Measurements from ENCODE around the gene ANO1.

The ANO1 gene

DNA sequence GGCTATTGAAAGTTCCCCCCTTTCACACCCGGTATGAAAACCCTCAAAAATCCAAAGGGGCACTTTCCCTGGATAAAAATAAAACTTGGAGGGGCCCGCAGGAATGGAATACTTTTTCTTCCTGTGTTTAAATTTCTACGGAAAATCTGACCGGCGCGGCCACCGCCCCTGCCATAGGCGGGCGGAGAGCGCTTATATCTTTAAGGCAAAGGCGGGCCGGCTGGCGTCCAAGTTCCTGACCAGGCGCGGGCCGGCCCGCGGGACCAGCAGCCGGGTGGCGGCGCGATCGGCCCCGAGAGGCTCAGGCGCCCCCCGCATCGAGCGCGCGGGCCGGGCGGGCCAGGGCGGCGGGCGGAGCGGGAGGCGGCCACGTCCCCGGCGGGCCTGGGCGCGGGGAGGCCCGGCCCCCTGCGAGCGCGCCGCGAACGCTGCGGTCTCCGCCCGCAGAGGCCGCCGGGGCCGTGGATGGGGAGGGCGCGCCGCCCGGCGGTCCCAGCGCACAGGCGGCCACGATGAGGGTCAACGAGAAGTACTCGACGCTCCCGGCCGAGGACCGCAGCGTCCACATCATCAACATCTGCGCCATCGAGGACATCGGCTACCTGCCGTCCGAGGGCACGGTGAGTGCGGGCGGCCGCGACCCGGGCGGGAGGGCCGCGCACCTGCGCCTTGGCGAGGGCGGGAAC is at the start of gene ANO1:
Gene ANO1 (plus strand): TSS at position 223 of the 686 bp plus-strand sequence. CDS start 290 bp downstream, at position 513.
- no peak within 1 kb of the TSS for H3K27ac ChIP-seq (ENCODE audit: low read length)
- no CpG with 5 or more reads among the region's 87 CpGs for WGBS (ENCODE audit: insufficient coverage, insufficient read length)
- H3K9me3 ChIP-seq (ENCODE audit: control insufficient read depth, insufficient read depth, low read length), result no peaks in the 10 kb centered on the region
- DNase-seq (ENCODE audit: low read depth, low spot score), result no peak
- peaks cover 31% of the 10 kb centered on the region for H3K27me3 ChIP-seq (ENCODE audit: control insufficient read depth, insufficient read depth, low read length)
- peak within 1 kb of the TSS; percentile 38; the same call in 1 of the 2 replicates for H3K4me3 ChIP-seq (ENCODE audit: low read length)
- H3K4me1 ChIP-seq (ENCODE audit: control insufficient read depth, insufficient read depth, low read length), result peaks cover 4% of the 10 kb centered on the region
- H3K36me3 ChIP-seq (ENCODE audit: control insufficient read depth, insufficient read depth, low read length), result no peaks in the 10 kb centered on the region

- Histone ChIP-seq H3K4me3 (ENCODE audit: low read length) (no peak overlapping the region), H3K27ac (ENCODE audit: low read length) (no peak overlapping the region), H3K36me3 (ENCODE audit: control insufficient read depth, insufficient read depth, low read length) (no peaks in the 10 kb centered on the region), H3K27me3 (ENCODE audit: control insufficient read depth, insufficient read depth, low read length) (no peaks in the 10 kb centered on the region), H3K4me1 (ENCODE audit: control insufficient read depth, insufficient read depth, low read length) (no peaks in the 10 kb centered on the region), H3K9me3 (ENCODE audit: control insufficient read depth, insufficient read depth, low read length) (no peaks in the 10 kb centered on the region)
- DNase-seq (ENCODE audit: low read depth, low spot score), result no peak
- WGBS (ENCODE audit: insufficient coverage, insufficient read length), result no CpG with 5 or more reads among the region's 14 CpGs
Observed at GRCh38 chr11:70029115-70029860, 48.8 kb upstream of the ANO1 start.

GRCh38 chr11:70029861-70030380 is 48.2 kb upstream of the ANO1 start:
- H3K9me3 ChIP-seq (ENCODE audit: control insufficient read depth, insufficient read depth, low read length), result no peaks in the 10 kb centered on the region
- no peak overlapping the region for H3K27ac ChIP-seq (ENCODE audit: low read length)
- no peak overlapping the region for H3K4me3 ChIP-seq (ENCODE audit: low read length)
- no peak for DNase-seq (ENCODE audit: low read depth, low spot score)
- H3K27me3 ChIP-seq (ENCODE audit: control insufficient read depth, insufficient read depth, low read length), result no peaks in the 10 kb centered on the region
- WGBS (ENCODE audit: insufficient coverage, insufficient read length), result no CpG with 5 or more reads among the region's 9 CpGs
- H3K36me3 ChIP-seq (ENCODE audit: control insufficient read depth, insufficient read depth, low read length), result no peaks in the 10 kb centered on the region
- H3K4me1 ChIP-seq (ENCODE audit: control insufficient read depth, insufficient read depth, low read length), result peaks cover 1% of the 10 kb centered on the region; the same call in 1 of the 2 replicates

DNA sequence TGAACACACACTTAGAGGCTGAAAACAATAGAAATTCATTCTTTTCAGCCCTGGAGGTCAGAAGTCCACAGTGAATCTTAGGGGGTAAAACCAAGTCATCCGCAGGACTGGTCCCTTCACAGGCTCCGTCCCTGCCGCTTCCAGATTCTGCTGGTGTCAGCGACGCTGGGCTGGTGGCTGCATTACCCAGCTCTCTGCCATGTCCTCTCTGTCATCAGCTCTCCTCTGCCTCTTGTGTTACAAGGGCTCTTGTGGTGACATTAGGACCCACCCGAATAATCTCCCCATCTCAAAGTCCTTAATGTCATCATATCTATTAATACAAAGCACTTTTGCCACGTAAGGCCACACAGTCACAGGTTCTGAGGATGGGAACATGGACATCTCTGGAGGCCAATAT is 47.7 kb upstream of the ANO1 start:
- no peaks in the 10 kb centered on the region for H3K9me3 ChIP-seq (ENCODE audit: control insufficient read depth, insufficient read depth, low read length)
- WGBS (ENCODE audit: insufficient coverage, insufficient read length), result no CpG with 5 or more reads among the region's 7 CpGs
- H3K4me3 ChIP-seq (ENCODE audit: low read length), result no peak overlapping the region
- DNase-seq (ENCODE audit: low read depth, low spot score), result no peak
- H3K27me3 ChIP-seq (ENCODE audit: control insufficient read depth, insufficient read depth, low read length), result no peaks in the 10 kb centered on the region
- H3K27ac ChIP-seq (ENCODE audit: low read length), result no peak overlapping the region
- peaks cover 3% of the 10 kb centered on the region; the same call in 1 of the 2 replicates for H3K4me1 ChIP-seq (ENCODE audit: control insufficient read depth, insufficient read depth, low read length)
- no peaks in the 10 kb centered on the region for H3K36me3 ChIP-seq (ENCODE audit: control insufficient read depth, insufficient read depth, low read length)

- Histone ChIP-seq H3K36me3 (ENCODE audit: control insufficient read depth, insufficient read depth, low read length) (no peaks in the 10 kb centered on the region), H3K9me3 (ENCODE audit: control insufficient read depth, insufficient read depth, low read length) (no peaks in the 10 kb centered on the region), H3K27me3 (ENCODE audit: control insufficient read depth, insufficient read depth, low read length) (no peaks in the 10 kb centered on the region), H3K4me3 (ENCODE audit: low read length) (no peak overlapping the region), H3K4me1 (ENCODE audit: control insufficient read depth, insufficient read depth, low read length) (peaks cover 3% of the 10 kb centered on the region; the same call in 1 of the 2 replicates), H3K27ac (ENCODE audit: low read length) (no peak overlapping the region)
- DNase-seq (ENCODE audit: low read depth, low spot score), result no peak
- no CpG with 5 or more reads among the region's 18 CpGs for WGBS (ENCODE audit: insufficient coverage, insufficient read length)
Observed at GRCh38 chr11:70031631-70032469, 46.3 kb upstream of the ANO1 start.

GRCh38 chr11:70032470-70032795 is 45.7 kb upstream of the ANO1 start:
- Histone ChIP-seq H3K4me3 (ENCODE audit: low read length) (no peak overlapping the region), H3K27me3 (ENCODE audit: control insufficient read depth, insufficient read depth, low read length) (no peaks in the 10 kb centered on the region), H3K9me3 (ENCODE audit: control insufficient read depth, insufficient read depth, low read length) (no peaks in the 10 kb centered on the region), H3K27ac (ENCODE audit: low read length) (no peak overlapping the region), H3K4me1 (ENCODE audit: control insufficient read depth, insufficient read depth, low read length) (peaks cover 3% of the 10 kb centered on the region; the same call in 1 of the 2 replicates), H3K36me3 (ENCODE audit: control insufficient read depth, insufficient read depth, low read length) (no peaks in the 10 kb centered on the region)
- no peak for DNase-seq (ENCODE audit: low read depth, low spot score)
- WGBS (ENCODE audit: insufficient coverage, insufficient read length), result no CpG with 5 or more reads among the region's 6 CpGs

GRCh38 chr11:70032943-70033710 is 45.0 kb upstream of the ANO1 start:
- Histone ChIP-seq H3K36me3 (ENCODE audit: control insufficient read depth, insufficient read depth, low read length) (no peaks in the 10 kb centered on the region), H3K27me3 (ENCODE audit: control insufficient read depth, insufficient read depth, low read length) (no peaks in the 10 kb centered on the region)
- WGBS (ENCODE audit: insufficient coverage, insufficient read length), result no CpG with 5 or more reads among the region's 19 CpGs

GRCh38 chr11:70033711-70034070 is 44.4 kb upstream of the ANO1 start:
- H3K27me3 ChIP-seq (ENCODE audit: control insufficient read depth, insufficient read depth, low read length), result no peaks in the 10 kb centered on the region
- WGBS (ENCODE audit: insufficient coverage, insufficient read length), result no CpG with 5 or more reads among the region's 4 CpGs

More at GRCh38 chr11:70032943-70033710, 45.0 kb upstream of the ANO1 start:
- DNase-seq (ENCODE audit: low read depth, low spot score), result no peak
- H3K4me1 ChIP-seq (ENCODE audit: control insufficient read depth, insufficient read depth, low read length), result peaks cover 3% of the 10 kb centered on the region; the same call in 1 of the 2 replicates
- no peaks in the 10 kb centered on the region for H3K9me3 ChIP-seq (ENCODE audit: control insufficient read depth, insufficient read depth, low read length)
- no peak overlapping the region for H3K4me3 ChIP-seq (ENCODE audit: low read length)
- H3K27ac ChIP-seq (ENCODE audit: low read length), result no peak overlapping the region

DNA sequence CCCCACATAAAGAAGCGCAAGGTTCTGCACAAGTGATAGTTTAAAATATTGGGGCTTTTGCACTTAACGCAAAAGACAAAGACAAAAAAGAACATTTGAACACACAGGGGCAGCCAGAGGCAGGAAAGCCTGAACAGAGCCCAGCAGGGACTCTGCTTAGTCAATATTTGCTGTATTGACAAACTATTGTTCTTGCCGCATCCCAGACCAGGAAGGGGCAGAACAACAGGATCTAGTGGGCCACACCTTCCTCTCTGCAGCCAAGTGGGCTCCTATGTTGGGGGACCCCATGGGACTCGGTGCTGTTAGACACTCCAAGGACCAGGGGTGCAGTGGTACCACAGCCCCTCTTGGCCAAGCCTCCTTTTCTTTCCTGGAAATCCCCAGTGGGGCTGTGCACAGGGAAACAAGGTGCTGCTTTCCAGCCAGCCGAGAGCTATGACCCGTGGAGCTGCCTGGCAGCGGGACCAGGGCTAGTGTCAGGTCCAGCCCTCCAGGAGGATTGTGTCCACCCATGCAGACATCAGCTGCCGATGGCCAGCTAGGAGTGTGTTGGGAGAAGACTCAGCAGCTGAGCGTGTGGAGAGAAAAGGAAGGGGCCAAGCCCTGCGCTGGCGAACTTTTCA is 43.3 kb upstream of the ANO1 start:
- Histone ChIP-seq H3K4me1 (ENCODE audit: control insufficient read depth, insufficient read depth, low read length) (peaks cover 3% of the 10 kb centered on the region; the same call in 1 of the 2 replicates), H3K9me3 (ENCODE audit: control insufficient read depth, insufficient read depth, low read length) (no peaks in the 10 kb centered on the region), H3K27me3 (ENCODE audit: control insufficient read depth, insufficient read depth, low read length) (no peaks in the 10 kb centered on the region), H3K4me3 (ENCODE audit: low read length) (no peak overlapping the region), H3K36me3 (ENCODE audit: control insufficient read depth, insufficient read depth, low read length) (no peaks in the 10 kb centered on the region), H3K27ac (ENCODE audit: low read length) (no peak overlapping the region)
- no peak for DNase-seq (ENCODE audit: low read depth, low spot score)
- no CpG with 5 or more reads among the region's 11 CpGs for WGBS (ENCODE audit: insufficient coverage, insufficient read length)

More at GRCh38 chr11:70033711-70034070, 44.4 kb upstream of the ANO1 start:
- H3K9me3 ChIP-seq (ENCODE audit: control insufficient read depth, insufficient read depth, low read length), result no peaks in the 10 kb centered on the region
- peaks cover 3% of the 10 kb centered on the region; the same call in 1 of the 2 replicates for H3K4me1 ChIP-seq (ENCODE audit: control insufficient read depth, insufficient read depth, low read length)
- no peak overlapping the region for H3K4me3 ChIP-seq (ENCODE audit: low read length)
- DNase-seq (ENCODE audit: low read depth, low spot score), result no peak
- no peaks in the 10 kb centered on the region for H3K36me3 ChIP-seq (ENCODE audit: control insufficient read depth, insufficient read depth, low read length)
- no peak overlapping the region for H3K27ac ChIP-seq (ENCODE audit: low read length)
